ENCODE data around the gene CIB2.

The CIB2 gene

DNA sequence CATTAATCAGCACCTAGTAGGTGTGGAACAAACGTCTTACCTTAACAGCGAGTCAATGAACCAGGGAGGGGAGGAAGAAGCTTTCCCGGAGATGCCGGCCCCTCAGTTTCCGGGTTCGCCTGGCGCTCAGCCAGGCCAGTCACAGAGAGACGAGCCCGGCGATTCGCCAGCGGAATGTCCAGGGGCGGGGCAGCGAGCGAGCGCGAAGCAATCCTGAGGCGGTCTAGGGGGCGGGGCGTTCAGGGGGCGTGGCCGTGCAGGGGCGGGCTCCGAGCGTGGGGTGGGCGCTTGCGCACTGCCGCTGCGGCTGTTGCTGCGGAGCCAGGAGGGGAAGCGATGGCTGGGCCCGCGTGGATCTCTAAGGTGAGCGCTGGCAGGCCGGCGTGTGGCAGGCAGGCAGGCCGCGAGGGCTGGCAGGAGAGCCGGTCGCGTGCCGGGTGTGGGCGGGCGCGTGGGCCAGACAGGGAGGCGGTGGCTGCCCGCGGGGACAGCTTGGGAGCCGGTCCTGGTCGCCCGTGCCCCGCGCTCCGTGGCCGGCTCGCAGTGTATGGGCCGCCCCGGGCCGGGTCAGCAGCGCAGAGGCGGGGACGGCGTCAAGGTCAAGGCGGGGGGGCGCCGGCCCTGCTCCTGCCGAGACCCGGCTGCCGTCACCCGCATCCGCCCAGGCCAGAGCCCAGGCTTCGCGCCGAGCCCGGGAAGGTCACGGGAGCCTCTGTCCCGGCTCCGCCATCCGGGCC, 18.0 kb upstream of the CIB2 start, which contains the start of gene IDH3A:
IDH3A (plus strand) TSS at position 295 of the 737 bp plus-strand sequence; CDS start at position 337, 42 bp downstream.
- peak; percentile 97 for DNase-seq

DNA sequence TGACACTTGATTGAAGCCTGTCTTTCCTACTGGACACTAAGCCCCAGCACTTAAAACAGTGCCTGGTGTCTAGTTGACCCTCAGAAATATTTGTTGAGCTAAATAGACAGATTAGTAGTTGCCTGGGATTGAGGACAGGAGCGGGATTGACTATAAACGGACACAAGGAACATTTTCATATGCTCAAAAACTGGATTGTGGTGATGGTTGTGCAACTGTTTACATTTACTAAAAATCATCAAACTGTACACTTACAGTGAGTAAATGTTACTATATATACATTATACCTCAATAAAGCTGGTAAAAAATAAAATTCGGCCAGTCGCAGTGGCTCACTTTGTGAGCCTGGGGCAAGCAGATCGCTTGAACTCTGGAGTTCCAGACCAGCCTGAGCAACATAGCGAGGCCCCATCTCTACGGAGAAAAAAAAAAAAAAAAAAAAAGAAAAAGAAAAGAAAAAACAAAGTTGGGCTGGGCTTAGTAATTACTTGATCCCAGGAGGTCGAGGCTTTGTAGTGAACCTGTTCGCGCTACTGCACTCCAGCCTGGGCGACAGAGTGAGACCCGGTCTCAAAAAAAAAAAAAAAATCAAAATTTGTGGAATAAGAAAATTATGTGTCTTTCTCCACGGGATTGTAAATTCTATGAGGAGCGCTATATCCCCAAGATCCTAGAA, 17.3 kb upstream of the CIB2 start:
- DNase-seq = no peak

DNA sequence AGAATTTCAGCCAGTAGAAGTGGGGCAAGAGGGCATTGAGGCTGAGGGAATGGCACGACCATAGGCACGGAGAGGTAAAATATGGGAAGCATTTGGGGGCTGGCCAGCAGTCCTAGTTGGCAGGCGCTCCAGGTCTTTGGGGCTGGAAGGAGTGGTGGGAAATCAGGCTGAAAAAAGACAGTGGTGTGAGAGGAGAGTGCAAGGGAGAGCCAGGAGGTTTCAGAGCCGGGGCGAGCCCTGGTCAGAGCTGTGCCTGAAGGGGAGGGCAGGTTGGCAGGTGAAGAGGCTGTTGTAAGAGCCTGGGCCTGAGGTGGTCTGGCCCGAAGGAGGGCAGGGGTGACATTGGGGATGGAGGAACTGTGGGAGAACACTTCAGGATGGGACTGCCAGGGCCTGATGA, 16.3 kb upstream of the CIB2 start:
- no peak for DNase-seq

DNA sequence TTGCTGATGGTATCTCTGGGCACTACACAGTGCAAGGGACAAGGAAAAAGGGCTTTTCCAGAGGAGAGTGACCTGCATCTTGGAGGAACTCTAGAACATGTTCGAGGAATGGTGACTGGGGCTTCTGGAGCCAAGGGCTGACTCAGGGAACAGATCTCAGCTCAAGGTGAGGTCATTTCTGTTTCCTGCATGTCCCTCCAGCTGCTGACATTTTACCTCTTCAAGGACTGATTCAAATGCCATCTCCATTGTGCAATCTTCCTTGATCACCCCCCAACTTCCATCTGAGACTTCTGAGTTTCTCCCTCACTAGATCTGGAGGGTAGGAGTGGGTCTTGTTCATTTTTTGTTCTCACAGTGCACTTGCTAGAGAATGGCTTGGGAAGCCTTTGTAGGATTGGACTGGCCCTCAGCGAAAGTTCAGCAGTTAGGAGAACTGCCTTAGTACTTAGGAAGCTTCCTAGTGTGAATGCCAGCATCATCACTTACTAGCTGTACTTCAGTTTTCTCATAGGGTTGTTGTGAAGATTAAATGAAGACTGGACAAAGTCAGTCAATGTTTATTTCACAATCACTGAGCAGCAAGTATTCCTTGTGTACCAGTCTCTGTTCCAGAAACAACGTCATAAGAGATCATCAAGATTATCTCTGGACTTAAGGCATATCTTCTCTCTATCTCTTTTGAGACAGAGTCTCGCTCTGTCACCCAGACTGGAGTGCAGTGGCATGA, 15.3 kb upstream of the CIB2 start:
- no peak for DNase-seq

DNA sequence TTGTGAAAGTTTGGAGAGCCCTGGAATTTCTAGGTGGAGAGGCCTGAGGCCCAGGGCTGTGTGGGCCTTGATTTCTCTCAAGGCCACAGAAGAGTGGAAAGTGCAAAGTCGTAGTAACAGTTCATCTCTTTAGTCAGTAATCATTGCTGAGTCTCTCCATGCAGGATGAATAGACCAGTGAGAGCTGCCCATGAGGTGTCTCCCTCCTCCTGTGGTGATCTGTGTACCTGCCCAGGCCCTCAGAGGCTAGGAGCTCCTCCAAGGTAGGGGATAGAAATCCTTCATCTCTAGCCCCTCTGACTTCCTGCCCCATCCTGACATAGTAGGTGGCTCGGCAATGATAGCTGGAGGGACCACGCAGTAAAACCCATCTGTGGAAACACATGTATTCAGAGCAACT, 11.1 kb upstream of the CIB2 start:
- DNase-seq = no peak

DNA sequence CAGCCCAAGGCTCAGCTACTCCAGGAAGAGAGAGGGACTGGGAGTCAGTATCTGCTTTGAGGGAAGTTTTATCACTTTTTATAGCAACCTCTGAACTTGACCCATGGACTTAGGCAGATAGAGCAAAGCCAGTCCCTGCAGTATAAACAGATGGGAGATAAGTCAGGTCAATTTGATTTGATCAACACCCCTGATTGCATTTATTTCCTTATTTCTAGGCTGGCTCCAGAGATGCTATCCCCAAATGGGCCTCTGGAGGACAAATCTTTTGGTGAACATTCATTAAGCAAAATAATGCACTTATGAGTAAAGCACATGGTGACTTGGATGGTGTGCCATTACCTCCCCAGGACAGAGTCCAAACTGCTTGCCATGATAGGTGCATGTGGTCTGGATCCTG, 9.0 kb upstream of the CIB2 start:
- no peak for DNase-seq

DNA sequence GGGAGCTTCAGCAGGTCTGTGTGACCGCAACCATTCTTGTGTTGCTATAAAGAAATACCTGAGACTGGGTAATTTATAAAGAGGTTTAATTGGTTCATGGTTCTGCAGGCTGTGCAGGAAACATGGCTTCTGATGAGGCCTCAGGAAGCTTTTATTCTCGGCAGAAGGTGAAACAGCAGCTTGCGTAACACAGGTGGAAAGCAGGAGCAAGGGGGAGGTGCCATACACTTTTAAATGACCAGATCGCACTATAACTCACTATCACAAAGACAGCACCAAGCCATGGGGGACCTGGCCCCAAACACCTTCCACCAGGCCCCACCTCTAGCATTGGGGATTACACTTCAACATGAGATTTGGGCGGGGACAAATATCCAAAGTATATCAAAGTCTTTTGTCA, 8.3 kb upstream of the CIB2 start:
- DNase-seq = no peak

DNA sequence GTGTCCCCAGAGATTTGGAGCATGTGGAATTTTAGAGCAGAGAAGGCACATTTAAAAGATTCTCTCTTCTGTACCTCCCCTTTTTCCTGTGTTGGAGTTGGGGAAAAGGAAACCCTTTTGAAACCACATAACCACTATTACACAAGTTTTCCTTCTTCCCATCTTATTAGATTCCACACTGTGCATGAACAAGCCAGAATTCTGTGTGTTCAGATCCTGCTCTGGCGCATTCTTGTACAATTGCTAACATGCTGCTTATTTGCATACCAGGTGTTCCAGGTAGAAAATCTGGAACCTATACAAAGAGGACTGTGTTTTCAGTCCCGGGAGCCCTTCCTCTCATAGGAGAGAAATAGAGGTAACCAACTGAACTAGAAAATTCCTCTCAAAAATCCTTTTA, 2.6 kb upstream of the CIB2 start:
- no peak for DNase-seq

DNA sequence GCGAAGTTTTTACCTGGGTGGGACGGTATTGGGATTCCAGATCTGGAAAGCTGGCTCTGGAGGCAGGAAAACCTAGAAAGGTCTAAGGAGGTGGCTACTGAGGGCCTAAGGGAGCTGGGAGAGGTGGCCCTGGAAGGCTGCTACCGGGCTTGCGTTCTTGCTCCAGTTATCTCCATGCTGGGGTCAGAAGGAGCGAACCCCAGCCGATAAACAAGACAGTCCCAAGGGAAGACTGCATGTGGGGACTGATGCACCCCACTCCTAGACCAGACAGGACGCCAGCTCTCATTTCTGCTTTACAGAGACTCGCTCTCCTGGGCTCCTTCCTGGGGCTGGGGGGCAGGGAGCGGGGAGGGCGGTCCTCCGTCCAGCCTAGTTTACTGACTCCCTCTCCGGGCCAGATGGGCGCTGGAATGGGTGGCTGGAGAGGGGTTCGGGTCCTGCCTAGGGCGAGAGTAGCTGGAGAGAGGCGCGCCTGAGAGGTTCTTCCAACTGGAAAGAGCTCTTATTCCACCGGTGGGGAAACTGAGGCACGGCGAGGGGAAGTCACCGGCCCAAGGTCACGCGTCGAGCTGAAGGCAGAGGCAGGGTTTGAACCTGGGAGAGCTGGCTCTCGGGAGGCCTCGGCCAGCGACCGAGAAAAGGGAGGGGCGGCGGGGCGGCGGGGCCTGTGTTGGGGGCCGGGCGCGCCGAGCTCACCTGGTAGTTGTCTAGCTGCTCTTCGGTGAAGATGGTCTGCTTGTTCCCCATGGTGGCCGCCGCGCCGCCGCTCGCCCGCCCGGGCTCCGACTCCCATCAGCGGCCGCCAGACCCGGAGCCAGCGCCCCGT, 565 bp downstream of the CIB2 start:
- DNase-seq = no peak

DNA sequence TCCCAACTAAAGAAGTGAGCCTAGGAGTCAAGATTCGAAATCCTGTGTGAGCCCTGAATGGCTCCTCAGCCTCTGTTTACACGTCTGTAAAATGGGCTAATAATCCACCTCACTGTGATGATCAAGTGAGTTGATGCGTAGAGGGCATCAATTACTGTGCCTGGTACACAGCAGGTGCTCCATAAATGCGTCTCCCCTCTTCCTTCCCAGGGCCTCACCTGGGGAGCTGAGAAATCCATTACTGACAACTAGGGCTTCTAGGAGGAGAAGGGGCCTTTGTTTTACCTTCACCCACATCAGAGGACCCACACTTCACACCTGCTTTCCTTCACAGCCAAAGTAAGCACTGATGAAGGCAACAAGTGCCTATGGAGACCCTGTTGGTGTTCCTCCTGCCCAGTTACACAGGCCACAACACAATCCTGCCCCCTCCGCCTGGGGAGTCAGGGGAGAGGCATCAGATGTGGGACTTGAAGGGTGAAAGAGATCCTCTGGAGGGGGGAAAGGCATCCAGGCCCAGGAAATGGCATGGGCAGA, 1.4 kb downstream of the CIB2 start:
- no peak for DNase-seq

DNA sequence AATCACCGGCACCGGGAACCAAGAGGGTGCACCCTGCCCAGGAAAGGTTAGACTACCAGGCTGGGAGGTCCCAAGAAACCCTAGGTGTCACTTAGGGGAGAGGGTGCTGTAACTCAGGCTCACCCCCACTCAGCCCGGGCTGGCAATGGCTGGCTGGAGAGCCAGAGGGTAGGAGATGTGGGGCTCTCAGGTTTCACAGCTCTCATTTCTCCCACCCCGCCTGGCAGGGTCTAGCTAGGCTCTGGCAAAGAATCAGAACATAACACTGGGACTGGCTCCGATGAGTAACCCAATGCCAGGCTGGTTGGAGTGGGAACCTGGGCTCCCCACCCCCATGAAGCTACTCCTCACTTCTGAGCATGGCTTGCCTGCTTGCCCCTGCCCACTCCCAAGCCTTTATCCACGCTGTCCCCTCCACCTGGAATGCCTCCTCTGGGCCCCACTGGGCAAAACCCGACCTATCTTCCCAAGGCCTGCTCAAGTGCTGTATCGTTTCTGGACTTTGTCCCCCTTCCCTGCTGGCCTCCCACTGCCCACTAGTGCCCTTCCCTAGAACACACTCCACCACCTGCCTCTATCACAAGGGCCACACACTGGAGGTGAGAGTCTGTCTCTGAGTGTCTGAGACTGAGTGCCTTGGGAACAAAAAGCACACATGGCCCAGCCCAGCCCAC, 2.0 kb downstream of the CIB2 start:
- DNase-seq = no peak

DNA sequence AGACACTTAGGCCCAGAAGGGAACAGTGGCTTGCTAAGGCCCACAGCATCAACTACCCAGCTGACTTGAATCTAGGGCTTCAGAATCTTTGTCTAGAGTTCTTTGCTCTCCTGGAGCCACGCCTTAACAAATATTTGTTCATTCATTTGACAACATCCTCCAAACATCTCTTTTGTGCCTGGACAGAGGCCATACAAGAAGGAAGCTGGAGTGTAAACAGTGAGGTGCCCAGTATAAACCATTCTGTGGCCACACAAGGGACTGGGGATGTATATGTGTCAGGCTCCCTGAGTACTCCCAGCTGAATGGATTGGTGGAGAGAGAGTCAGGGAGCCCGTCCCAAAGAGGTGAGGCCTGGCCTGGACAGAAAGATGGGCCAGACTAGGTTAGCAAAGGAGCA, 3.4 kb downstream of the CIB2 start:
- no peak for DNase-seq

DNA sequence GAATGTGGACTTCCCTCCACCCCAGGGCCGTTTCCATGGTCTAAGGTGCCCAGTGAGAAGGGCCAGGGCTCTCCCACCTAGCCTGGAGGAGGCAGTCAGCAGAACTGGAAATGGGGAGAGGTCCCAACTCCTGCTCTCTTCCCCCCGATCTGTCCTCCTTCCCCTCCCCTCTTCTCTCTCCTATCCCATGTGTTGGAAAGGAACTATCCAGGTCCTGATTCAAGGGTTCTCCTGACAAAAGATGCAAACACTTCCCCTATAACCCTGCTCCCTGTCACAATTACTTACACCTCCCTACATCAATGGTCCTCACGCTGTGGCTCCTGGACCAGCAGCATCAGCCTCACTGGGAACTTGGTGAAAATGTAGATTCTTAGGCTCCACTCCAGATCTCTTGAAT, 6.0 kb downstream of the CIB2 start:
- DNase-seq = no peak

DNA sequence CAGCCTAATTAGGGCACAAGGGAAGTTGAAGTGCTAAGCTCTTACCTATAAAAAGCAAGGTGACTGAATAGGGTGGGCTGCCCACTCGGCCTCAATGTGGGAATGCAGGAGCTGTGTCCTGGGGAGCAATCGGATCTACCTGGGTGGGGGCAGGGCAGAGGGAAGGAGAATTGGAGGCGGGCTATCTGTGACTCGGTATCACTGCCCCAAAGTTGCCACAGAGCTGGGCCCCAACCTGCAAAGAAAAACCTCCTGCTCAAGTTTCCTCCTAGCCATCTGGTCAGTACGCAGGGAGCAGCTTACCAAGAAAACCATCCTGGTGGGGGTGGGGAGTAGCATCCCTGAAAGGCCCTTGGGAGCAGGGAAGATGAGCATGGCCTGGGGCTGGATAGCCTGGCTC, 10.7 kb downstream of the CIB2 start:
- DNase-seq = no peak

DNA sequence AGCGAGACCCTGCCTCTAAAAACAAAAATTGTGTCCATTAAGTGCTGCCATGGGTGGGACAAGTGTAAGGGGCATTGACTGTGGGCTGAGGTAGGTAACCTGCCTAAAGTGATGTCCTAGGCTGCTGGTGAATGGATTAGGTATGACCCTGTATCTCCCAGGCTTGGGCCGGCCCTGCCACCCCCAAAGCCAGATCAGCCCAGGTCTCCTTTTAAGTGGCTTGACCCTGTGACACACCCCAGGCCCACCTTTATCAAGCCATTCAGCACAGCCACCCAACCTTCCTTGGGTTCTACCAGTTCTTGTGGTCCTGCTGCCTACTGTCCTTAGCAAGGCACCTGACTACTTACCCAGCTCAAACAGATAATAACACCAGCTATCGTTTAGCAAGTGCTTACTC, 18.7 kb downstream of the CIB2 start:
- no peak for DNase-seq

DNA sequence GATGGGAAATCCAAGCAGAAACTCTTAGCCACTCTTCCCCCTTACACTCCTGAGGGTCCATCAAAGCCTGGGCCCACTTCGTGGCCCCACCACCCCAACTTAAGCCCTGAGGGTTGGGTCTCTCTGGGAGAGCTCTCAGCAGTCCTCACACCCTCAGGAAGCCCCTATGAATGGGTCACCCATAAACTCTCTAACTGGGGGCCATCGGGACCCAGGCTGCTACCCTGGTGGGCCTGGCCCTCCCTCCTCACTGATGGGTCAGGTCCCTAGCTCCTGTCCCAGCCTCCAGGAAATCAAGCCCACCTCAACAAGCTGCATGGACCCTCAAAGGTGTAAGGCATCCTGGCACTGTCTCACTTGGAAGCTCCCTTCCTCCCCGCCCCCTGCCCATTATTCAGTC, 19.5 kb downstream of the CIB2 start:
- no peak for DNase-seq

DNA sequence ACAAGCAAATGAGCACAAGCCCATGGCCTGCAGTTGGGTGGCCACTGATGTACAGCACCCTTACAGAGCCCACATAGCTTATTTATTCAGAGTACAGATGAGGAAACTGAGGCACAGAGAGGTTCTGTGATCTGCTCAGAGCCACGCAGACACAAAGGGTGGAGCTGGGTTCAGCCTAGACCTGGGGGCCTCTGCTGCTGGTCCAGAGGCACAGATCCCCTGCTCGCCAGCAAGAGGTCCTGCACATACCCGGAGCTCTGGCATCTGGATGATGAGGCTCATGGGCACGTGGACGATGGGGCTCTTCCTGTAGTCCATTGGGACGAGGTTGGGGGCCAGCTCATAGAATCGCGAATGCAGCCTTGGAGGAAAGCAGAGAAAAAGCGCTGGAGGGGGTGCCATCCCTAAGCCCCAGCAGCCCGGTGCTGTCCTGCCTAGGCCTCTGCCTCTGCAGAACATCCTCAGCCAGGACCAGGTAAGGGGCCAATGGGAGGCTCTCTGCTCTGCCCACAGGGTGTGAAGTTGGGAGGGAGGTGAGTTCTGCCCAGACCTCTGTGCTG, 20.2 kb downstream of the CIB2 start:
- DNase-seq = no peak

DNA sequence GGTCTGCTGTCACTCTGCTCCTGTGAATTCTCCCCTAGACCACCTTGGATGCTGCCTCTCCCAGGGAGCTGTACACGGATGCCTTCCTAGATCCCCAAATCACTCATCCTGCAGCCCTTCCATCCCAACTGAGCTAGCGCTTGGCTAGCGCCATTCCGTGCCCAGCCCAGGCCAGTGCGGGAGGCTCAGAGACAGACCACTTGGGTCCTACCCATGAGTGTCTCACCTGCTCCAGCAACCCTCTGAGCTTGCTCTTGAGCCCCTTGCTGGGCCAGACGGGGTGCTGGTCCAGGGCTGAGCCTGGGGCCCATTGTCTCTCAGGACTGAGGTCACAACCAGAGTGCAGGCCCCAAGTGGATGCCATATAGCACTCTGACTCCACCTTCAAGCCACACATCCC, 21.1 kb downstream of the CIB2 start:
- no peak for DNase-seq

DNA sequence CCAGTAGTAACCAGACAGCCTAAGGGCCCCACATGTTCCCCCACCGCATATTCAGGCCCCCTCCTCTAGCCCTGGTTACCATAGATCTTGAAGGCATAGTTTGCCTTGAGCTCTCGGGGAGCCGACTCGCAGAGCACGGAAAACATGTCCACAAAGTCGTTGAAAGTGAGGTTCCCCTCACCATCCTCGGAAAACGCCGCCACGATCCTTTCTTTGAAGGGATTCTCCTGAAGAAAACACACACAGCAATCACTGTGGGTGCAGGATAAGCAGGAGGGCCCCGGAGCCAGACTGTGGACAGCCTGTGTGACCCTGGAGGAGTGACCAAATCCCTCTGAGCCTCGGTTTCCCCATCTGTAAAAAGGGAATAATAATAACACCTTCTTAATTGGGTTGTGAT, 22.1 kb downstream of the CIB2 start:
- DNase-seq = no peak

DNA sequence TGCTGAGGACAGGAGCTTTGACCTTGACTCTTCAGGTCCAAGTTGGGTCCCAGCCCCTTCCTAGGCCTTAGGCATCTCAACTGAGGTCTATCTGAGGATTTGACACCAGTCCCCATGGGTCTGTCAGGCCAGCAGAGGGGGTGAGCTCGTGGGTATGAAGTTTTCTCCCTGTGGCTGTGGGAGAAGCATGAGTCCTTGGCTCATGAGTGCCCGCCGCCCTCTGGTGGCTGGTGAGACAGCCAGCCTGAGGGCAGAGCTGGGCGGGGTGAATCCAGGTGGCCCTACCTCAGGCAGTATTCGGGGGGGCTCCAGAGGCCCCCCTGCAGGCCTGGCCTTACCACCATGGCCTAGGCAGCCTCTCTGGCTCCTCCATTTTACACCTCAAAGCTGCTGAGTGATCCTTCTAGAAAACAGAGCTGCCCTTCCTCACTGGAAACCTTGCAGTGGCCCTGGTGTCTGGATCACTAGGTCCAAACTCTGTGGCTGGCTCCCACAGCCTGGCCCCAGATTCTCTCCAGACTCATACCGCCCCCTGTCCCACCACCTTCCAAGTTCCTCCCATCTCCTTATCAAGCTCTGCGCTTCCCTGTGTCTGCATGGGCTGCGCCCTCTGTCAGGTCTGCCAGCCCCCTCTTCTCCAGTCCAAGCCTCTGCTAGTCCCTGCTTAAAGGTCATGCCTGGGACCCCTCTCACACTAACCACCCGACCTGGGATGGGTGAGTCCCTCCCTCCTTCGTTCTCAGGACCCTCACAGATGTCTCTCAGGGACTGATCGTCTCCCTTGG, 22.8 kb downstream of the CIB2 start:
- peak; percentile 83 for DNase-seq

DNA sequence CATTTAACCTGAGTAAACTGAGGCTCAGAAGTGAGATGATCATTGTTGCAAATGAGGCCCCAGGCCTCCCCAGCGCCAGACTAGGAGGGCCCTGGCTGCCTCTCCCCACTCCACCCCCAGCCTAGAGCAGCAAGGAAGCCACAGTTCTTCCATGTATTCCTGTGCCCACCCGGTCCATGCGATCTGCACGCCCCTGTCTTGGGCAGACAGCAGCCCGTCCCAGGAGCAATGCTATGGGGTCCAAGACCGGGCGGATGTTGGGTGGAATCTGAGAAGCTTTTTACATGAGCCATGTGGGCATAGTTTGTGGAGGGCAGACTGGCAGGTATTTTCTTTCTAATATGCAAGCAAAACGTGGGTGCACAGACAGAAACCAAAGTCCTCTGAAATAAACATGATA, 23.8 kb downstream of the CIB2 start:
- DNase-seq = no peak

All from fibroblast of upper back skin (primary cell).